Measurements from ENCODE around the gene PCSK2.

PCSK2 gene

DNA sequence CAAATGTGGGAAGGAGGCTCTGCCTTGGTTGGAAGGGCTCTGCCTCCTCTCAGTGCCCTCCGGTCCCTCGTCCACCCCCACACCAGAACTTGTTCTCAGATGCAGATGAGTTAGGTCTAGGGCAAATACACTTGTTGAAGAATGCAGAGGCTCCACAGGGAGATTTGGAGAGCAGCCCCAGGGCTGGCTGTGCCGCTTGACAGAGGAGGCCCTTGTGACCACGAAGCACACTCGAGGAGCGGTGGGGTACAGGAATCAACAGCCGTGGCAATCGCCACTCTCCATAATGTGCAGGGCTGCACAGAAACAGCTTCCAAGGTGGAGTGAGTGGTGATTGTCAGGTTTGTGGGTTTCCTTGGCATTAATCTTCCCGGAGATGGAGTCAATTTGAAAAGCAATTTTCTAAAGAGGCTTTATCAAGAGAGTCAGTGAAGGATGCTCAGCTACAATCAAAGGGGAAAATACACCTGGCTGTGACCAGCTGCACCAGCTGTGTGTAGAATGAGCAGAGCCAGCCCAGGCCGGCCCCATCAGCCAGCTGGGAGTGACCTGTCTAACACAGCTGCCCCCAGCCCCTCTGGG is 244.9 kb downstream of the PCSK2 start:
- no peak for DNase-seq (ENCODE audit: low read depth in 2 of 3, low spot score in 2 of 3)

DNA sequence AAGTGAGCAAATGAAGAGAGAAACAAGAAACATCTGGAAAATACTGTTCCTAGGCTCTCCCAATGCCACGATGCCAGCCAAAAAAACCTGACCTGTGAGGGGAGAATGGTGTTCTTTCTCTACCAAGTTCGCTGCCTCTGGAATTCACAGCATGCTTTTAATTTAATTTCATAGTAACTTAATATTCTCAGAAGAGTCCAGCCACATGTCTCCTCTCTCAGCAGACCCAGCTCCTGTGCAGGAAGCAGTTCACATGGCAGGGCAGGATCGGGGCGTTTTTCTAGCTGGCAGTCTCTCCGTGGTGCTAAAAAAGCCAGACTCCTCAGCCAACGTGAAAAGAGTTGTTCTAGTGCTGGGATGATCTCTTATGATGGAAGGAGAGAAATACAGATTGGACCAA is 246.8 kb downstream of the PCSK2 start:
- DNase-seq (ENCODE audit: low read depth in 2 of 3, low spot score in 2 of 3), result no peak

DNA sequence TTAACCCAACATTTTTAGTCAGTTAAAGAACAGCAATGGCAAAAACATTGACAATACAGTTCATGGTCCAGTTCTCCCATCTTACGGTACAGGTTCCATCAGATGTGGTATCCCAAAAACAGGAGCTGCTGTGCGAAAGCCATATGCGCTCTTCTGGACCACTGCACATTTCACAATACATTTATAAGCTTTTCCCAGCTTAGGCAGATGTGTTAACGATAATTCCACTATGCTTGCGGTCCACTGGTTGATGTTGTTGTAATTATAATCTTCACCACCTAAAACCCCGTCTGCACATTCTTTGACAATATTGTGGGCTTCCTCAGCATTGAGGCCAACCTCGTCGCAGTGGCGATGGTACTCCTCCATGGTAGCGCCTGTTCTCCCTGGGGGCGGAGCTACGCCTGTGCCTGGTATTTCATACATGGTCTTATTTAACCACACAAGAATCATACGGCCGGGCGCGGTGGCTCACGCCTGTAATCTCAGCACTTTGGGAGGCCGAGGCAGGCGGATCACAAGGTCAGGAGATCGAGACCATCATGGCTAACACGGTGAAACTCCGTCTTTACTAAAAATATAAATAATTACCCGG is 252.3 kb downstream of the PCSK2 start:
- DNase-seq (ENCODE audit: low read depth in 2 of 3, low spot score in 2 of 3), result no peak

DNA sequence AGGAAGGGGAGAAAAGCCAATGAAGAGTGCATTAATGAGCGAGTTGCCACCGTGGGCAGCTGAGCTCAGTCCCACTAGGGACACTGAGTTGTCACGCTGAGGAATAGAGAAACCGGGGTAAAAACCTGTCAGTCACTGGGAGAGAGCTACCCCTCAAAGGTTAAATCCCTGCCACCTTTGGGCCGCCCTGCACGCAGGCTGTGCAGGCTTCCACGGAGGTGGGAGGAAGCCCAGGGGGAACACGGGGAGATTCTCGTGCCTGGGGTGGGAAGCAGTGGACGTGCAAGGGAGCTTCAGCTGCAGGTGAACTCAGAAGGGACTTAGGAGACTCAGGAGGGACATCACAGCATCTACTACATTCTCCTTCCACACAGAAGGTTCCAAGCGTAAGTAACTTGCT is 253.9 kb downstream of the PCSK2 start:
- no peak for DNase-seq (ENCODE audit: low read depth in 2 of 3, low spot score in 2 of 3)

DNA sequence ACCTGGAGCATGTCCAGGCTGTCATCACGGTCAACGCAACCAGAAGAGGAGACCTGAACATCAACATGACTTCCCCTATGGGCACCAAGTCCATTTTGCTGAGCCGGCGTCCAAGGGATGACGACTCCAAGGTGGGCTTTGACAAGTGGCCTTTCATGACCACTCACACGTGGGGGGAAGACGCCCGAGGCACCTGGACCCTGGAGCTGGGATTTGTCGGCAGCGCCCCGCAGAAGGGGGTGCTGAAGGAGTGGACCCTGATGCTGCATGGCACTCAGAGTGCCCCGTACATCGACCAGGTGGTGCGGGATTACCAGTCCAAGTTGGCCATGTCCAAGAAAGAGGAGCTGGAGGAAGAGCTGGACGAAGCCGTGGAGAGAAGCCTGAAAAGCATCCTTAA is 254.8 kb downstream of the PCSK2 start:
- DNase-seq (ENCODE audit: low read depth in 2 of 3, low spot score in 2 of 3), result no peak

DNA sequence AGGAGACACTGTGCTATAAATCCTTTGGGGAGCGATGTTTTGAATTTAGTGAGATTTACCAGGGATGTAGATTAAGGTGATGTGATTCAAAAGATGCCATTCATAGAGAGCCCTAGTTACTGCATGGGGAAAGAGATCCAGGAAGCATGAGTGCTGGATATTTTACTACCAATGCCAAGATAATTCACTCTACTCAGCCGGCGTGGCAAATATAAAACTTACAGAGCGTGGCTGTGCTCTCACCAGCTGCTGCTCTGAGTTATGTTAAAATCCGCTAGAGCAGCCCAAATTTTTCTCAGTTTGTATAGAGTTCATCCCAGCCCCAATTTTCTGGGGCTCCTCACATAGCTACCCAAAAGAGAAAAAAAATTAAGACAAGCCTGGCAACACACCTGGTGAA is 255.7 kb downstream of the PCSK2 start:
- DNase-seq (ENCODE audit: low read depth in 2 of 3, low spot score in 2 of 3), result no peak

DNA sequence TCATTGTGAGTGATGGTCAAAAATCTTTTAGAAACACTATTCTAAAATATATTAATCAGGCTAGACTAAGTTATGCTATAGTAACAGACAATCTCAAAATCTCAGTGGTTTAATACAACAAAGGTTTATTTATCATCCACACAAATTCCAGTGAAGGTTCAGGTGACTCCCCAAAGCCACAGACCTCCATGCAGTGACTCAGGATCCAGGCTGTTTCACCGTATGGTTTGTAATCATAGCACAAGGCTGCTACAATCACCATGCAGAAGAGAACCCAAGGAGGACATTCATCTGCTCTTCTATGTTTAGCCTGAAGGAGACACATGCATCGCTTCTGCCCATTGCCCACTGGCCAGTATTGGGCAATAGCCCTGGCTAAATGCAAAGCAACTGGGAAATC is 258.2 kb downstream of the PCSK2 start:
- DNase-seq (ENCODE audit: low read depth in 2 of 3, low spot score in 2 of 3), result no peak

DNA sequence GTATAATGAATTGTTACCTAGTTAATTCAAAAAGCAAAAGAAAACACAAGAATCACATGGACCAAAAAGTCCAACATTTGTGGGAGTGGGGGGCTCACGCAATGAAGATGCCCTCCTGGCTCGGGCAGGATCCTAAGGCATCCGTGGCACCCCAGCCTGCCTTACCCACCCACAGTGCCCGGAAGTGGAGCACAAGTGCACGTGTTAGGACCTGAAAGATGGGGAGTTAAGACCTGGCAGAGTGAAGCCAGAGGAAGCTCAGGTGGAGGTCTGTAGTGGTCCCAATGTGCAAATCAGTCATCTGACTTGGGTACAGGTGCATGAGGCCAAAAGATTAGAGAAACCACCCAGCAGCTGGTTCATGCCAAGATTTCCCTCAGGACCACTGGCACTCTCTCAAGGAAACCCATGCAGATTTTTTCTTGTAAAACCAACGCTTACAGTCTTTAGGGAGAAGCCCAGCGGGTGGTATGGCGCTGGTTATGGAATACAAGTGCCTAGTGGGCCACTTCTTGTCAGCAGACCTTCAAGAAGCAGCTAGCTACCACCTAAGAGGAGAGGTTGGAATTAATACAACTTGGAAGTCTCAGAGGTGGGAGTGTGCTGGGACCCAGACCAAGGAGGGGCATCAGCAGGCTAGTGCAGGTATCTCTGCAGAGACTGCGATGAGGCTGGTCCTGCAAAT is 262.2 kb downstream of the PCSK2 start:
- no peak for DNase-seq (ENCODE audit: low read depth in 2 of 3, low spot score in 2 of 3)

DNA sequence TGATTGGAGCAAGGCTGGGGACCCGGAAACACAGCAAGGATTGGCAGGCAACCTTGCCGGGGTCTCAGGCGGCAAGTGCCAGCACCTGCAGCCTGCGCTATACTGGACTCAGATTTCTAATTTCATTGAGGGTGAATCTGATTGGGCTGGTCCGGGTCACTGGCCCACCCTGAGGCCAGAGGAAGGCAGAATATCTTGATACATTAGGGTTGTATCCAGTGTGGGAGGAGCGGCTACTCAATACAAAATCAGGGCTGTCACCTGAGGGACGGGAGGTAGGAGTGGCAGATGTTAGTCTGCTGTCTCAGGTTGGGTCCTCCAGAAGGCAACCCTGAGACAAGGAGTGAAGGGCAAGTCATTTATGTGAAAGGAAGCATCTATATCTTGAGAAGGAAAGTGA is 263.7 kb downstream of the PCSK2 start:
- DNase-seq (ENCODE audit: low read depth in 2 of 3, low spot score in 2 of 3), result no peak

DNA sequence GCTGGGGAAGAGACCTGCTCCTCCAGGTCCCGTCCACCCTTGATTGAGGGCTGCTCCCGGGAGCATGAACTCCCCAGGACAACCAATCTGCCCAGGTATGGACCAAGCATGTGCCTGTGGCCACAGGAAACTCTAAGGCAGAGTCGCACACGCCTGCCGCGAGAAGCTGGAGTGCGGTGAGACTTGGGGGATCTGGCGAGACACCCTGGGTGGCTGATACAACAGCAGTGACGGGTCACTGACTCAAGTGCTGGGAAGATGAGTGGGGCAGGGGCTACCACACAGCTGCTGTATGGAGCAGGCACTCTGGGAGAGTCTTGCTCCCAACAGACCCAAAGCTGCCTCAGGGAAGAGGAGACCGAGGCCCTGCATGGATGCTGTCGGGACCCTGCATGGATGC is 264.2 kb downstream of the PCSK2 start:
- DNase-seq (ENCODE audit: low read depth in 2 of 3, low spot score in 2 of 3), result no peak

DNA sequence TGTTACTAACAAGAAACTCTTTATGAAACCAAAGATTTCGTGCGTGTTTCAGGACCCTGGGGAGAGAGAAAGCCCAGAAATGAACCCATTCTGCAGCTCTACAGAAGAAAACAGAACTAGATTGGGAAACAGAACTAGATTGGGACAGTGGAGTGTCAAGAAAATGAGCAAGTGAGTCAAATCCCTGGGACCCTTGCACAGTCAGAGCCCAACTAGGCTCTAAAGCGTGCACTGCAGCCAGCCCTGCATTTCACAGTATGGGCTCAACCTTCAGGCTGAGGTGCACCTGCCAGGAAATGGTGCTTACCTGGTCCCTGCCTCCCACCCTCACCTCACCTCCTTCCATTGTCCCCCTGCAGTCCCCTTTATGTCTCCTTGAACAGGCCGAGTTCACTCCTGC is 264.6 kb downstream of the PCSK2 start:
- DNase-seq (ENCODE audit: low read depth in 2 of 3, low spot score in 2 of 3), result no peak

DNA sequence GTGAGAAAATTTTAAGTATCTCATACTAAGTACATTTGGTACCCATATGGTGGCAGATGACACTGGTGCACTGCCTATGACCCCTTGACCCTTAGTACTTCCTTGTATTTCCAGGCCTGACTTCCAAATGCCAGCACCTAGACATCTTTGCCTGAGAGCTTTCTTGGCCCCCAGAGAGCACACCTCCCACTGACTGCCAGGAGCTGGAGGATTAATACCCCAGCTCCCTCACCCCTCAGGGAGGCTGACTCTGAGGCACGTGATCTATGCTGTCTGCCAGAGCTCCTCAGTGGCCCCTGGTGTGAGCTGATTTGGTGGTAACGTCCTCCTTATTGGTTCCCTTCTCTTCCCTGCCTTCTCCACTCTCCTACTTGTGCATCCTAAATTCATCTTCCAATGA is 266.3 kb downstream of the PCSK2 start:
- no peak for DNase-seq (ENCODE audit: low read depth in 2 of 3, low spot score in 2 of 3)

DNA sequence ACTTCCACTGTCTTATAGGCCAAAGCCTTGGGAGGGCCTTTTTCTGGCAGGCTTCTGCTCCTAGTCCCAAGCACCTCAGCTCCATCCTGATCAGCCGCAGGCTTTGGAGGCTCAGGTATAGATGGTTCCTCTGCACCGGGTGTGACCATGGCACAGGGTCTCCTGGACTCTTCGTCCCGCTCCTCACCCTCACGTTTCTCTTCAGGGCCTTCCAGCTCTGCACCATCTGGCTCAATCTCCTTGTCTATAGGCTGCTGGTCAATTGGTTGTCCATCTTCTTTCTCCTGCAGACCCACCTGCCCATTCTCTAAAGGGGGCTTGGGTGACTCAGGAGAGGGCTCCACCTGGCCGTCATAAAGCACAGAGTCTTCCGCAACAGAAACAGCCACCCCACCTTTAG is 267.4 kb downstream of the PCSK2 start:
- DNase-seq (ENCODE audit: low read depth in 2 of 3, low spot score in 2 of 3), result no peak

DNA sequence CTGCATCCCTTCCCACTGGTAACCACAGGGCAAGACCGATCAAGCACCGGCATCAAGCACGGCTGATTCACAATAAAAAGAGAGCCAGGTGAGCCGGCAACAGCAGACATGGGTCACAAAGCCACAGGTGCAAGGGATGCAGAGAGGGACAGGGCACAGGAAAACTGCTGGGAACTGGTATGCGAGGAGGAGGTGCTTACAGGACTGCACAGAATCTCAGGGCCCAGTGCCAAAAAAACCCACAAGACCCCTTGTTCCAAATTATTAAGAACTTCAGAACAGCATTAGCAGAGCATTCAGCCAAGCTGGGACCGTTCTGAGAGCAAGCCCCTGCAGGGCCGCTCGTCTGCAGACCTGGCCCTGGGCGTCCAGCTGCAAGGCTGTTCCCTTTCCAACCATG is 269.0 kb downstream of the PCSK2 start:
- DNase-seq (ENCODE audit: low read depth in 2 of 3, low spot score in 2 of 3), result no peak

DNA sequence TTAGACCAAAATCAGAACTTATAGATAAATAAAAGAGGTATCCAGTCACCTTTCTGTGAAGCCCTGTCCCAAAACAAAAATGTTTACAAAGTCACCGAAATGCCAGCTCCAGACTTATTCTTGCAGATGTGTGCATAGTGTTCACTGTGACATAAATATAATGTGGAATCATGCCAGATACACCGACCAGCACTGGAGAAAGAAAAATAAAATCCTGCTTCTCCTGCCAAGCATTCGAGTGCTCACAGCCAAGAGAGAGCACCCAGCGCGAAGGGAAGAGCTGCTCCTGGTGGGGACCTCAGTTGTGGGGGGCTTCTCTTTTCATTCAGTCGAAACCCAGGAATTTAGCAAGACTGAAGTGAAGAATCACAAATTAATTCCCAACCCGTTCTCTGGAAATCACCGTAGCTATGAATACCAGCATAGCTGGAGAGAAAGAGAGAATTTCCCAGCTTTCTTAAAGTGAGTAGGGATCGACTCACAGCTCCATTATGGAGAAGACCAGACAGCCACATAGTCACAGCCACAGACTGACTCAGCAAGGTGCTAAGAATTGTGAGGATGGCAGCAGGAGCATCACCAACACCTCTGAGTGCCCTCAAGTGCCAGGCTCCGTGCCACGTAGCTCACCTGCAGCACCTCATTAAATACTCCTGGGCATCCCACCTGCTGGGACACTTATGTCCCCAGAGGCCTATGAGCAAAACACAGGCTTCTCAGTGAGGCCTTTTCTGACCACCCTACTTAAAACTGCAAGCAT is 271.2 kb downstream of the PCSK2 start:
- no peak for DNase-seq (ENCODE audit: low read depth in 2 of 3, low spot score in 2 of 3)

DNA sequence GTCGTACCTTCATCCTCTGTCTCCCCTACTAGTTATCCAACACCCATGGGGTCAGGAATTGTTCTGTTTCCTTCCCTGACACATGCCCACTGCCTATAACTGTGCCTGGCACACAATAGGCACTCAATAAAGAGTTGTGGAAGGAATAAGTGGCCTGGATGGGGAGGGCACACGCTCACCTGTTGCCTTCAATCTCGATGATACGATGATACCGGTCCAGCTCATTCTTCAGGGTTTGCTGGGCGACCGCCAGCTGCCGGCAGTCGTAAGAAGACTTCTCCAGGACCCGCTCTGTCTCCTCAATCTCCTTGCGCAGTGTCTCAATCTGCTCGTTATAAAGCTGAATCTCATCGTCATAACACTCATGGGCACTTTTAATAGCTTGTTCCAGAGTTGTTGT is 271.8 kb downstream of the PCSK2 start:
- no peak for DNase-seq (ENCODE audit: low read depth in 2 of 3, low spot score in 2 of 3)

DNA sequence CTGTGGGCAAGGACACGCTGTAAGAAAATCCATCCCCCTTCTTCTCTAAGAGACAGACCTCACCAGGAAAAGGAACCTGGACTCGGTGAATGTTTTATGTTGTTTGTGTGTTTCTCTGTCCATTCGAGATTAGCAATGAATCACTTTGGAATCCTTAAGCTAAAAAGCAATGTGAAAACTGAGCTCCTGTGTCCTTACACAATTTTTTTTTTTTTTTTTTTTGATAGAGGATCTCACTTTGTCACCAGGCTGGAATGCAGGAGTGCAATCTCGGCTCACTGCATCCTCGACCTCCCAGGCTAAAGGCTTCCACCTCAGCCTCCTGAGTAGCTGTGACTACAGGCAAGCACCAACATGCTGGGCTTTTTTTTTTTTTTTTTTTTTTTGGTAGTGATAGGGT is 272.2 kb downstream of the PCSK2 start:
- no peak for DNase-seq (ENCODE audit: low read depth in 2 of 3, low spot score in 2 of 3)

DNA sequence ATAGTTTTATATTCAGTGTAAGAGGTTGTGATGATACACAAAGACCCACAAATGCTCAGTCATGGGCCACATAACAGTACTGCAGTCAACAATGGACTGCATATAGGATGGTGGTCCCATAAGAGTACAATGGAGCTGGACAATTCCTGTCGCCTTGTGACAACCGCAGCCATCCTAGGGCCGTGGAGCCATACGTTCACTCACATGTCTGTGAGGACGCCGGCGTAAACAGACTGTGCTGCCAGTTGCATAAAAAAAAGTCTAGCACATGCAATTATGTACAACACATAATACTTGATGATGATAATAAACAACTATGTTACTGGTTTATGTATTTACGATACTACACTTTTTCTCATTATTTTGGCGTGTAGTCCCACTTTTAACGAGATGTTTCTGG is 273.4 kb downstream of the PCSK2 start:
- no peak for DNase-seq (ENCODE audit: low read depth in 2 of 3, low spot score in 2 of 3)

DNA sequence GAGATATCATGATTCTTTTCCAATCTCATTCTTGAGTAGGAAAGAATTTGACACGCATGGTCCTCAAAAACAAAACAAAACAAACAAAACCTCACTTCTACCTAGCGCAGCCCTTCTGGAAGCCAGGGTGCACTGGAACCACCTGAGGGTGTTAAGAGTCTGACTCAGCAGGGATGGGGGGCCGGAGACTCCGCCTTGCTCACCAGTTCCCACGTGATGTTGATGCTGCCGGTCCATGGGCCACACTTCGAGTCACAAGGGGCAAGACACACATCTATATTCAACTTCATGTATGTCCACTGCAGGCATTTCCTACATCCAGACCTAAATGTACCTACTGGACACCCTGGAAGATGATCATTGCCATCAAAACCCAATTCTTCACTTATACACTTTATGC is 274.0 kb downstream of the PCSK2 start:
- no peak for DNase-seq (ENCODE audit: low read depth in 2 of 3, low spot score in 2 of 3)

DNA sequence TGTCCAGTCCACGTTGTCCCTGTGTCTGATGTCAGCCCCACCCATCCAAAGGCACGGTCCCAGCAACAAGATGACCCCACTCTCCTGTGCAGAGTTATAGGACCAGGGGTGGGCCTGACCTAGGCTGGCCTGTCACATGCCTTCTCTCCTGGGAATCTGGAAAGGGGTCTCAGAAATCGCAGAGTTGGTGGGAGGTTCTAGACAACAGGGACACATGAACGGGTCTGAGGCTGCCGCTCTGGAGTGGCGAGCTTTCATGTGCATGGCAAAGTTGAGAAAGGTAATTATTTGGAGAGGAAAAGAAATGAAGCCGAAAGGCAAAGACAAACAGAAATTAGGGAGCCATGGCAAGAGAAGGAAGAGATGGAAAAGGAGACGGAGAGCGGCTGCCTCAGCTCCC is 274.9 kb downstream of the PCSK2 start:
- DNase-seq (ENCODE audit: low read depth in 2 of 3, low spot score in 2 of 3), result no peak

DNA sequence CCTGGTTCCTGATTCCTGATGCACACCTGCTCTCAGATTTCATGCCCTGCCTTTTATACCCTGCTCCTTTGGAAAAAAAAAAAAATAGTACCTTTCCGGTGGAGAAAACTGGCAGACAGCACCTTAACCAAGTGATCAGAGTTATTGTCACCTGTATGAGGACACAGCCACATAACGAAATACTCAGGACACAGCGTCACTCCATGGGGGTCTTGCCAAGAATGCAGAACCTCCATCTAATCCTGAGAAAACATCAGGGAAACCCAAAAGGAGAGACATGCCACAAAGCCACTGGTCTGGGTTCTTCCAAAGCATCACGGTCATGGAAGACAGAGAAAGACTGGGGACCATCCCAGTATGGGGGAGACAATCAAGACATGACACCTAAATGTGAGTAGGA is 275.3 kb downstream of the PCSK2 start:
- DNase-seq (ENCODE audit: low read depth in 2 of 3, low spot score in 2 of 3), result no peak

DNA sequence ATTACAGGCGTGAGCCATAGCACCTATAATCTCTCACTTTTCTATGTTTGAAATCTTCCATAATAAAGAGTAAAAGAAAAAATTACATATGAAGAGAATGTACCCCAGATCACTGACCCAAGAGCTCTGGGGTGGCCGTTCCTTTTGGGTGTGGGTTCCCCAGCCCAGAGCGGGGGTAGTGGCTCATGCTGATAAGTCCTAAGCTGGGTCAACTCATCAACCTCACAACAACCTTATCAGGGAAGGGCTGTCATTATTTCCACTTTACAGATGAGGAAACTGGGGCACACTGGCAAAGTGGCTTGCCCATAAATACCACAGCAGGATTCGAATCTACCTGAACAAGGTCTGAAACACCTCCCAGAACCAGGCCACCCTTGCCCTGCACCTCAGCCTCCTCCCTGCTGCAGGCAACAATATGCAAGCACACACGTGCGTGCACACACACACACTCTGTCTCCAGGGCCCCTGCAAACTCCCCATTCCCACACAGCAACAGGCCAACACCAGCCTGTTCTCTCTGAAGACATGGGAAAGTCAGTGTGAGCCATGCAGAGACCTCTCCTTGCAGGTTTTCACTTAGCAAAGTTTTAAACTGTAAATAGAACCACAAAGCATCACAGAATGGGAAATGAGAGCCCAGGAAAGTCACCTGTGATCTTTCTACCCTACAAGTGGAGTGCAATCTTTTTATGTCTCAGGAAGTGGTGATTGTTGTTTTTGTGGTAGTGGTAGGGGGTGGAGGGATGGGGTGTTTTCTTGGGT is 276.6 kb downstream of the PCSK2 start:
- no peak for DNase-seq (ENCODE audit: low read depth in 2 of 3, low spot score in 2 of 3)
